IPS-18a (cell line): Measurements from ENCODE around the gene GHRL.
"Not testable (repeated sequence)": the region's sequence is repeated elsewhere in the genome, so short reads cannot be mapped to it uniquely, and the experiment has no call there.

Experiments used
- H3K27ac ChIP-seq: one replicate; pipeline ENCODE4 v1.5.1; 2013; ENCODE audit warnings: low read length
- H3K27me3 ChIP-seq: one replicate; pipeline ENCODE4 v1.6.1; 2013; ENCODE audit warnings: mild to moderate bottlenecking, low read length; ENCODE audit not compliant: control insufficient read depth, insufficient read depth
- H3K36me3 ChIP-seq: one replicate; pipeline ENCODE4 v1.6.1; 2013; ENCODE audit warnings: low read depth, low read length; ENCODE audit not compliant: control insufficient read depth
- H3K4me1 ChIP-seq: one replicate; pipeline ENCODE4 v1.6.1; 2013; ENCODE audit warnings: low read depth, low read length; ENCODE audit not compliant: control insufficient read depth
- H3K4me3 ChIP-seq: one replicate; pipeline ENCODE4 v1.5.1; 2013; ENCODE audit warnings: low read length
- H3K9ac ChIP-seq: one replicate; pipeline ENCODE4 v1.6.1; 2013; ENCODE audit warnings: mild to moderate bottlenecking, low read length, moderate library complexity
- H3K9me3 ChIP-seq: one replicate; pipeline ENCODE4 v1.6.1; 2013; ENCODE audit warnings: low read depth, low read length; ENCODE audit not compliant: control insufficient read depth

Gene GHRL

GRCh38 chr3:10309736-10310135 is 17.0 kb upstream of the GHRL start:
- peaks cover 48% of the 10 kb centered on the region for H3K36me3 ChIP-seq
- H3K9me3 ChIP-seq, result no peaks in the 10 kb centered on the region
- no peak overlapping the region for H3K9ac ChIP-seq
- no peaks in the 10 kb centered on the region for H3K4me1 ChIP-seq
- no peak overlapping the region for H3K4me3 ChIP-seq
- H3K27me3 ChIP-seq, result no peaks in the 10 kb centered on the region
- no peak overlapping the region for H3K27ac ChIP-seq

DNA sequence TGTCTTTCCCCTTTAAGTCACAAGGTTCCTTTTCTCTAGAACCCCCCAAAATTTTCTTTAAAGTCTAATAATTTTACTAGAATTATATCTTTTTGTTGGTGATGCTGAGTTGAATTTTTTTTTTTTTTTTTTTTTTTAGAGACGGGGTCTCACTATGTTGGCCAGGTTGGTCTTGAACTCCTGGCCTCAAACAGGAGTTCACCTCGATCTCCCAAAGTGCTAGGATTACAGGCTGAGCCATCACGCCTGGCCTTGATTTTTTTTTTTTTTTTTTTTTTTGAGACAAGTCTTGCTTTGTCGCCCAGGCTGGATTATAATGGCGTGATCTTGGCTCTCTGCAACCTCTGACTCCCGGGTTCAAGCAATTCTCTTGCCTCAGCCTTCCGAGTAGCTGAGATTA is 15.9 kb upstream of the GHRL start:
- Histone ChIP-seq H3K9ac (no peak overlapping the region), H3K4me3 (no peak overlapping the region), H3K27me3 (no peaks in the 10 kb centered on the region), H3K27ac (no peak overlapping the region), H3K4me1 (no peaks in the 10 kb centered on the region), H3K9me3 (no peaks in the 10 kb centered on the region), H3K36me3 (peaks cover 48% of the 10 kb centered on the region)

DNA sequence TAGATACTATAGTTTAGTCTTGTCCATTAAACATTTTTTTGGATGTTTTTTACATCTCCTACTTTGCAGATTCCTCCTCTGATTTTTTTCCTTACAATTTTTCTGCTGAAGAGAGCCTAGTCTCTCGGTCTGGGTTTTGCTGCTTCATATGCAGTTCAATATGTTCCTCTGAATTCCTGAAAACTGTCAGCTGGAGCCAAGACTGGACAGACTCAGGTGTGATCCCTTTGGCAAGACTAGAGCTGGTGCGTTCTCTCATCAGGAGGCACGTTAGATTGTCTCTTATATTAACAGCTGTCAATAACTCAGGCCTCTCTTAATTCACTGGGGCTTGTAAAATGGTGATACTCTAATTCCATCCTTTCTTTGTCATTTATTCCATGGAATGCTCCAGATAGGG is 13.4 kb upstream of the GHRL start:
- Histone ChIP-seq H3K4me1 (no peaks in the 10 kb centered on the region), H3K36me3 (peaks cover 44% of the 10 kb centered on the region), H3K4me3 (no peak overlapping the region), H3K9me3 (no peaks in the 10 kb centered on the region), H3K9ac (no peak overlapping the region), H3K27me3 (no peaks in the 10 kb centered on the region), H3K27ac (no peak overlapping the region)

DNA sequence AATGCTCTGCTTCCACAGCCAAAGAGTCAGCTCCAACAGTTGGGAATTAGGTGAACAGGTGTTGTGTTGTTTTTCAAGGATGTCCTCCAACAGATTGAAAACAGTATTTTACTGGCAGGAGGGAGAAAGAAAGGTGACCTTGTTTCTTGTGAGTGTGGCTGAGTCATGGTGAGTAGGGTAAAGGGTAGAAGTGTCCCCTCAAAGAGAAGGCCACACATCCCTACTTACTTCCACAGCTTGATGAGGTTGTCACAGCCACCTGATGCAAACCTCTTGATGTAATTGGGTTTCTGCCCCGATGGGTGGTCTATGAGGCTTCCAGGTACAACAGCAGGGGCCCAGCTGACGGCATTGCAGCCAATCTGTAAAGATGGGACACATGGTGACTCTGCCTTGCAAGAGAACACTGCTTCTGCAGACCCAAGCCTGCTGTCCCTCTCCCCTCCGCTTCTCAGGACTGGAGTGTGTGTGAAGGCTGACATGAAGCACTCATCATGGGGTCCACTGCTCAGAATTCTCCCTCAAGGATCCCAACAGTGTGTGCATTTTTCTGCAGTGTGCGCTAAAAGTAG is 12.7 kb upstream of the GHRL start:
- no peak overlapping the region for H3K27ac ChIP-seq
- H3K9ac ChIP-seq, result no peak overlapping the region
- peaks cover 51% of the 10 kb centered on the region for H3K36me3 ChIP-seq
- no peaks in the 10 kb centered on the region for H3K4me1 ChIP-seq
- H3K9me3 ChIP-seq, result no peaks in the 10 kb centered on the region
- H3K27me3 ChIP-seq, result no peaks in the 10 kb centered on the region
- H3K4me3 ChIP-seq, result no peak overlapping the region

- no peaks in the 10 kb centered on the region for H3K9me3 ChIP-seq
- peaks cover 55% of the 10 kb centered on the region for H3K36me3 ChIP-seq
- H3K4me3 ChIP-seq, result no peak overlapping the region
- H3K27ac ChIP-seq, result no peak overlapping the region
- no peak overlapping the region for H3K9ac ChIP-seq
- H3K27me3 ChIP-seq, result no peaks in the 10 kb centered on the region
- H3K4me1 ChIP-seq, result no peaks in the 10 kb centered on the region
Measured at GRCh38 chr3:10304905-10305304, 12.2 kb upstream of the GHRL start.

GRCh38 chr3:10303785-10304184 is 11.0 kb upstream of the GHRL start:
- Histone ChIP-seq H3K9ac (no peak overlapping the region), H3K4me1 (no peaks in the 10 kb centered on the region), H3K27ac (no peak overlapping the region), H3K4me3 (no peak overlapping the region), H3K9me3 (no peaks in the 10 kb centered on the region), H3K36me3 (peaks cover 52% of the 10 kb centered on the region), H3K27me3 (no peaks in the 10 kb centered on the region)

DNA sequence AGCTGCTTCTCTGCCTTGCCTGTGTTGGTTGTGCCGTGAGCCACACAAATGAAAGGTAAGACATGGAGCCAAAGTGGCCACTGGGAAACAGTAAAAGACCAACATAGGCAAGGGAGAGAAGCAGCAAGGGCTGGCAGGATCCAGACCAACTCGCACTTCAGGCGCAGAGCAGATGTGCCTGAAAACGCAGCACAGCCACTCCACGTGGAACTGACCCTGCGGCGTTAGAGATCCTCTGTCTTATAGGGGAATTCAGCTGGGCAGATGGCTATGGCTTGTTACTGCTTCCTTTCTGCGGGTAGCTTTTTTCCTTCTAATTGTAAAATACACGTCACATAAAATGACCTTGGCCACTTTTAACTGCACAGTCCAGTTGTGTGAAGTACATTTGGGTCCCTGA is 10.4 kb upstream of the GHRL start:
- Histone ChIP-seq H3K4me1 (no peaks in the 10 kb centered on the region), H3K9ac (no peak overlapping the region), H3K9me3 (no peaks in the 10 kb centered on the region), H3K4me3 (no peak overlapping the region), H3K27ac (no peak overlapping the region), H3K36me3 (peaks cover 52% of the 10 kb centered on the region), H3K27me3 (no peaks in the 10 kb centered on the region)

- Histone ChIP-seq H3K27ac (no peak overlapping the region), H3K9me3 (no peaks in the 10 kb centered on the region), H3K4me1 (no peaks in the 10 kb centered on the region), H3K36me3 (peaks cover 46% of the 10 kb centered on the region), H3K9ac (no peak overlapping the region), H3K4me3 (no peak overlapping the region), H3K27me3 (no peaks in the 10 kb centered on the region)
Measured at GRCh38 chr3:10300087-10300486, 7.3 kb upstream of the GHRL start.

DNA sequence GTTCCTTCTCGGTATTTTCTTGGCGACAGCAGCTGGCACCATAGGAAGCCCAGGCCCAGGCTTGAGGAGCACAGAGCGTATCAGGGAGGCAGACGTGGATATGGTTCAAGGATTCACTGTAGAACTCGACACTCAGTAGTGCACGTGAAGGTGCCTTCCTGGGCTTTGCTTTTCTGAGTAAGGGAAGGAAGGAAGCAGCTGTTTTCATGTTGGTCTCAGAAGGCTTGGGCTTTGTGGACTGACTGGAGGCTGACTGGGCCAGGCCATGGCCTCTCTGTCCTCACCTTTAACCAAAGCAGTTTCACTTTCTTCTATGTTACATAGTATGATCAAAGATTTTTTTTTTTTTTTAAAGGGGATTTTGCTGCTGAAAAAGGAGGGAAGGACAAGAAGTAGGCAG is 6.9 kb upstream of the GHRL start:
- Histone ChIP-seq H3K27me3 (no peaks in the 10 kb centered on the region), H3K9ac (no peak overlapping the region), H3K4me3 (no peak overlapping the region), H3K9me3 (no peaks in the 10 kb centered on the region), H3K27ac (no peak overlapping the region), H3K4me1 (no peaks in the 10 kb centered on the region), H3K36me3 (peaks cover 42% of the 10 kb centered on the region)

- Histone ChIP-seq H3K4me1 (no peaks in the 10 kb centered on the region), H3K9me3 (no peaks in the 10 kb centered on the region), H3K4me3 (no peak overlapping the region), H3K27ac (no peak overlapping the region), H3K27me3 (no peaks in the 10 kb centered on the region), H3K36me3 (peaks cover 38% of the 10 kb centered on the region), H3K9ac (no peak overlapping the region)
Measured at GRCh38 chr3:10299175-10299574, 6.4 kb upstream of the GHRL start.

GRCh38 chr3:10298064-10298463 is 5.3 kb upstream of the GHRL start:
- H3K27ac ChIP-seq, H3K27me3 ChIP-seq, H3K9ac ChIP-seq, H3K9me3 ChIP-seq, H3K4me3 ChIP-seq, H3K4me1 ChIP-seq: not testable (repeated sequence)
- peaks cover 27% of the 10 kb centered on the region for H3K36me3 ChIP-seq

DNA sequence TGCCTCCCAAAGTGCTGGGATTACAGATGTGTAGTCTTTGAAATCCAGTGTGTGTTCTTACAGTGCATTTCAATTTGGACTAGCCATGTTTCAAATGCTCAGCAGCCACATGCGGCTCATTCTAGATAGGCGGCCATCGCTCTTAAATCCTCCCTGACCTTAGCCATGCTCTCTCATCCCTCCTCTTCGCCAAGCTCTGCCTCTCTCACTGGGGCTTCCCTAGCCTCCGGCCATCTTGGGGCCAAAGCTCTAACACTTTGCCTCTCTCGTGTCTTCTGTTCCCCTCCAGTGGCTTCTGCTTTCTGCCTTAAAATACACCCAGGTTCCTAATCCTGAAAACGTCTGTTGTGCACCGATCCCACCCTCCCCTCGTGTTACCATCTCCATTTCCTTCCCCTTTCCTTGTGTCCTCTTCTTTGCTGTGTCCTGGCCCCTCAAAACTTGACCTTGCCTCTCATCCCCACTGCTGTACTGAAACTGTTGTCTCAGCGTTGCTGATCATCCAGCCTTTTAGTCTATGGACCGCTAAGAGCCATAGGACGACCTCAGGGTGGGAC is 1.4 kb upstream of the GHRL start:
- Histone ChIP-seq H3K27ac (no peak overlapping the region), H3K9ac (no peak overlapping the region), H3K27me3 (no peaks in the 10 kb centered on the region), H3K4me1 (no peaks in the 10 kb centered on the region), H3K4me3 (no peak overlapping the region), H3K36me3 (no peaks in the 10 kb centered on the region), H3K9me3 (no peaks in the 10 kb centered on the region)
